Large intestine (tissue), 3 donors: Measurements from ENCODE around the gene CD55. TPM values are rescaled to one million over a fixed set of nuclear protein-coding genes. Genes with fewer than 3 reads are reported as not detected.

ENCODE experiments used
- DNase-seq, 2 donors: peaks; one replicate each; pipeline versions ENCODE4 v3.0.0 to v3.0.0-alpha.2; 2013
- H3K27ac ChIP-seq: one replicate; pipeline ENCODE4 v1.5.1; 2013; ENCODE audit warnings: low read length
- H3K27me3 ChIP-seq: 2 replicates; pipeline ENCODE4 v1.6.1; 2013; ENCODE audit warnings: low read length; ENCODE audit not compliant: control insufficient read depth, insufficient read depth
- H3K36me3 ChIP-seq: 2 replicates; pipeline ENCODE4 v1.6.1; 2013; ENCODE audit warnings: low read length; ENCODE audit not compliant: control insufficient read depth, insufficient read depth
- H3K4me1 ChIP-seq: one replicate; pipeline ENCODE4 v1.6.1; 2013; ENCODE audit warnings: low read length; ENCODE audit not compliant: control insufficient read depth, insufficient read depth
- H3K4me3 ChIP-seq: one replicate; pipeline ENCODE4 v1.5.1; 2013; ENCODE audit warnings: low read length
- H3K9me3 ChIP-seq: one replicate; pipeline ENCODE4 v1.6.1; 2013; ENCODE audit warnings: mild to moderate bottlenecking, low read depth, low read length, moderate library complexity; ENCODE audit not compliant: control insufficient read depth
- WGBS: methylation state at CpG from one replicate; pipeline ENCODE4 v1.1.5; 2013; ENCODE audit warnings: low lambda C conversion rate; ENCODE audit not compliant: insufficient coverage; 5-methylcytosine and 5-hydroxymethylcytosine counted together
- polyA plus RNA-seq: library from polyadenylated mRNA; unstranded; fragments of 120-200 nt; gene quantifications from one replicate; pipeline ENCODE4 v1.2.1, GENCODE V29; 2013

The CD55 gene
- polyA plus RNA-seq, 1 donor, result 24.1 TPM

DNA sequence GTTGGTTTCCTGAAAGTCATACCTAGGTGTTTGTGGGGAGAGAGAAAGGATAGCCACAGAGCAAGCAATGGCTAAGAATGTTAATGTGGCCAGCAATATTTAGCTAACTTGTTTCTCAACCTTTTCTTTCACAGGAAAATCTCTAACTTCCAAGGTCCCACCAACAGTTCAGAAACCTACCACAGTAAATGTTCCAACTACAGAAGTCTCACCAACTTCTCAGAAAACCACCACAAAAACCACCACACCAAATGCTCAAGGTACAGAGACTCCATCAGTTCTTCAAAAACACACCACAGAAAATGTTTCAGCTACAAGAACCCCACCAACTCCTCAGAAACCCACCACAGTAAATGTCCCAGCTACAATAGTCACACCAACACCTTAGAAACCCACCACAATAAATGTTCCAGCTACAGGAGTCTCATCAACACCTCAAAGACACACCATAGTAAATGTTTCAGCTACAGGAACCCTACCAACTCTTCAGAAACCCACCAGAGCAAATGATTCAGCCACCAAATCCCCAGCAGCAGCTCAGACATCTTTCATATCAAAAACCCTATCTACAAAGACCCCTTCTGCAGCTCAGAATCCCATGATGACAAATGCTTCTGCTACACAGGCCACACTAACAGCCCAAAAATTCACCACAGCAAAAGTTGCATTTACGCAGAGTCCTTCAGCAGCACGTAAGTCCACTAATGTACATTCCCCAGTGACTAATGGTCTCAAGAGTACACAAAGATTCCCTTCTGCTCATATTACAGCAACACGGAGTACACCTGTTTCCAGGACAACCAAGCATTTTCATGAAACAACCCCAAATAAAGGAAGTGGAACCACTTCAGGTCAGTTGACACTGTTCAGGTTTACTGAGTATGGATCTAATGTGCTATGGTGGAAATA is 15.3 kb downstream of the CD55 start:
- no CpG with 5 or more reads among the region's 3 CpGs for WGBS
- H3K4me1 ChIP-seq, result no peaks in the 10 kb centered on the region
- no peak for DNase-seq

DNA sequence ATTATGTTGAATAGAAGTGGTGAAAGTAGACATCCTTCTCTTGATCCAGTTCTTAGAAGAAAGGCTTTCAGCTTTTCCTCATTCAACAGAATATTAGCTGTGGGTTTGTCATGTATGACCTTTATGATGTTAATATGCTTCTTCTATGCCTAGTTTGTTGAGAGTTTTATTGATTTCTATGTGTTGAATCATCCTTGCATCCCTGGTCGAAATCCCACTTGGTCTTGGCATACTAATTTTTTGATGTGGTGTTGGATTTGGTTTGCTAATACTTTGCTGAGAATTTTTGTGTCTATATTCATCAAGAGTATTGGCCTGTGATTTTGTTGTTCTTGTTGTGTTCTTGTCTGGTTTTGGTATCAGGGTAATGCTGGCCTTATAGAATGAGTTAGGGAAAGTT is 20.9 kb downstream of the CD55 start:
- no CpG with 5 or more reads among the region's 1 CpG for WGBS

More for the DNA sequence above, 15.3 kb downstream of the CD55 start:
- H3K27me3 ChIP-seq, result no peaks in the 10 kb centered on the region
- H3K4me3 ChIP-seq, result no peak overlapping the region
- no peaks in the 10 kb centered on the region for H3K9me3 ChIP-seq
- H3K27ac ChIP-seq, result no peak overlapping the region
- H3K36me3 ChIP-seq, result peaks cover 19% of the 10 kb centered on the region

DNA sequence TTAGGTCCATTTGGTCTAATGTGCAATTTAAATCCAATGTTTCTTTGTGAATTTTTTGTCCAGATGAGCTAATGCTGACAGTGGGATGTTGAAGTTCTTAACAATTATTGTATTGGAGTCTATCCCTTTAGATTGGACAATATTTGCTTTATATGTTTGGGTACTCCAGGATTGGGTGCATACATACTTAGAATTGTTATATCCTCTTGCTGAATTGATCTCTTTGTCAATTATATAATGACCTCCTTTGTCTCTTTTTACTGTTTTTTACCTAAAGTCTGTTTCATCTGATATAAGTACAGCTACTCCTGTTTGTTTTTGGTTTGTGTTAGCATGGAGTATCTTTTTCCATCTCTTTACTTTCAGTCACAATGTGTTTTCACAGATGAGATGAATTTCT is 22.2 kb downstream of the CD55 start:
- no peak overlapping the region for H3K27ac ChIP-seq
- H3K27me3 ChIP-seq, result no peaks in the 10 kb centered on the region
- no peaks in the 10 kb centered on the region for H3K9me3 ChIP-seq
- no peak overlapping the region for H3K4me3 ChIP-seq
- no peak for DNase-seq
- H3K36me3 ChIP-seq, result peaks cover 4% of the 10 kb centered on the region
- no peaks in the 10 kb centered on the region for H3K4me1 ChIP-seq

More for the DNA sequence above, 20.9 kb downstream of the CD55 start:
- no peak for DNase-seq
- H3K27ac ChIP-seq, result no peak overlapping the region
- H3K4me3 ChIP-seq, result no peak overlapping the region
- H3K4me1 ChIP-seq, result no peaks in the 10 kb centered on the region
- H3K27me3 ChIP-seq, result no peaks in the 10 kb centered on the region
- peaks cover 6% of the 10 kb centered on the region for H3K36me3 ChIP-seq
- H3K9me3 ChIP-seq, result no peaks in the 10 kb centered on the region

- no peaks in the 10 kb centered on the region for H3K9me3 ChIP-seq
- peaks cover 3% of the 10 kb centered on the region for H3K36me3 ChIP-seq
- no peaks in the 10 kb centered on the region for H3K27me3 ChIP-seq
- no peak for DNase-seq
- no peak overlapping the region for H3K27ac ChIP-seq
- no peak overlapping the region for H3K4me3 ChIP-seq
- H3K4me1 ChIP-seq, result no peaks in the 10 kb centered on the region
- WGBS, result no CpG with 5 or more reads among the region's 2 CpGs
Measured at GRCh38 chr1:207344221-207344620, 22.7 kb downstream of the CD55 start.

DNA sequence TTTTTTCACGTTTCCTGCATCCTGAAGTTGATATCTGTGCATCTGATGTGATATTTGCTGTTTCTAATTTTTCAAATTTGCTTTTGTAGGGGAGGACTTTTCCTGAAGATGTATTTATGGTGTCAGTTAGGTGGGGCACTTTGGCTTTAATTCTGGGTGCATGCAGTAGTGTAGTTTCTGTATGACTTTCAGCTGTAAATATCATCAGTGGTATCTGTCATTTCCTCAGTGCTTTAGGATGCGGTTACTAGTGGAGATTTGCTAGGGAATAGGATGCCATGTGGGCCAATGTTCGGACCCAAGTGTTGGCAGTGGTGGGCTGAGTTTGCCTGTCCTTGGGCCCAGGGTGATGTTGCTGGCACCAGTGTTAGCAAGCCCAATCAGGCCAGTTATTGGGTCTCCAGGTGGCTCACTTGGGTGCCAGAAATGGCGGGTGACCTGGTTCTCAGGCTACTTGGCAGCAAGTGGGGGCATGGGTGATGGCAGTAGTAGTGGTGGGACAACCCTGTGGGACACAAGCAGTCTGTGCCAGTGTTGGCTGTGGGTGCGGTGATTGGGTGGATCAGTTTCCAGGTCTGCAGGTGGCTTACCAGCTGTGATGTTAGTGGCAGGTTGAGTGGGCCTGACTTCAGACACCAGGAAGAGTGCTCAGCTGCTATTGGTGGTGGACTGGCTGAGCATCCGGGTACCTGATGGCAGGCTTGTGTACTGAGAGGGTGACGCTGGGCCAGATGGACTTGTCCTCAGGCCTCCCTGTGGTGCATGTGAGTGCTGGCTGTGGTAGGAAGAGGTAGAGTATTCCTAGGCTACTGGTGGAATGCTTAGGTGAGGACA is 24.4 kb downstream of the CD55 start:
- H3K36me3 ChIP-seq, result peaks cover 3% of the 10 kb centered on the region

GRCh38 chr1:207346513-207346912 is 25.0 kb downstream of the CD55 start:
- H3K4me3 ChIP-seq, result no peak overlapping the region
- no peak for DNase-seq
- no peaks in the 10 kb centered on the region for H3K9me3 ChIP-seq
- H3K27me3 ChIP-seq, result no peaks in the 10 kb centered on the region
- H3K36me3 ChIP-seq, result peaks cover 3% of the 10 kb centered on the region
- no peak overlapping the region for H3K27ac ChIP-seq
- no peaks in the 10 kb centered on the region for H3K4me1 ChIP-seq
- WGBS, result no CpG with 5 or more reads among the region's 3 CpGs

More for the DNA sequence above, 24.4 kb downstream of the CD55 start:
- Histone ChIP-seq H3K27ac (no peak overlapping the region), H3K4me1 (no peaks in the 10 kb centered on the region), H3K27me3 (no peaks in the 10 kb centered on the region), H3K4me3 (no peak overlapping the region), H3K9me3 (no peaks in the 10 kb centered on the region)
- no peak for DNase-seq
- WGBS, result 83% methylated on average over 1 of the region's 7 CpGs

- Histone ChIP-seq H3K27ac (no peak overlapping the region), H3K4me1 (no peaks in the 10 kb centered on the region), H3K36me3 (peaks cover 3% of the 10 kb centered on the region), H3K9me3 (no peaks in the 10 kb centered on the region), H3K4me3 (no peak overlapping the region), H3K27me3 (no peaks in the 10 kb centered on the region)
- WGBS, result no CpG with 5 or more reads among the region's 2 CpGs
- no peak for DNase-seq
Measured at GRCh38 chr1:207349979-207350378, 28.5 kb downstream of the CD55 start.

DNA sequence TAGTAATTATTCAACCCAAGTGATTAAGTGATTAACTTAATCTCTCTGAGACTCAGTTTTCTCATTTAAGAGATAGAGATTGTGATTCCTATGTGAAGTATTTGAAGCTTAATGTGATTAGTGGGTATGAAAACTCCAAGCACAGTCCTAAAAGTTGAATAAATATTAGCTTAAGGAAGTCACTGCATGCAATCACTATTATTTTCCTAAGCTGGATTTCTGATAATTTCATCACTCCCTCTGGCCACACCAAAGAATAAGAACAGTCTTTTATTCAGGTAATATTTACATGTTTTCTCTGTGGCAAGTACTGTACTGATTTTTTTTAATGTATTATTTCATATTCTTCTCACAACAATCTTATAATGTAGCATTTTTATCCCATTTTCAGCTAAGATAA is 31.1 kb downstream of the CD55 start:
- H3K27me3 ChIP-seq, result no peaks in the 10 kb centered on the region
- DNase-seq, result no peak
- no peaks in the 10 kb centered on the region for H3K4me1 ChIP-seq
- H3K4me3 ChIP-seq, result no peak overlapping the region
- H3K9me3 ChIP-seq, result no peaks in the 10 kb centered on the region
- H3K27ac ChIP-seq, result no peak overlapping the region
- H3K36me3 ChIP-seq, result no peaks in the 10 kb centered on the region

GRCh38 chr1:207355060-207355459 is 33.6 kb downstream of the CD55 start:
- H3K4me1 ChIP-seq, result no peaks in the 10 kb centered on the region
- H3K9me3 ChIP-seq, result no peaks in the 10 kb centered on the region
- no peak for DNase-seq
- H3K36me3 ChIP-seq, result no peaks in the 10 kb centered on the region
- H3K27ac ChIP-seq, result no peak overlapping the region
- no peak overlapping the region for H3K4me3 ChIP-seq
- WGBS, result no CpG with 5 or more reads among the region's 1 CpG
- no peaks in the 10 kb centered on the region for H3K27me3 ChIP-seq

- DNase-seq, result no peak
- H3K36me3 ChIP-seq, result no peaks in the 10 kb centered on the region
- no peak overlapping the region for H3K4me3 ChIP-seq
- no peaks in the 10 kb centered on the region for H3K27me3 ChIP-seq
- H3K9me3 ChIP-seq, result no peaks in the 10 kb centered on the region
- H3K4me1 ChIP-seq, result no peaks in the 10 kb centered on the region
- H3K27ac ChIP-seq, result no peak overlapping the region
- 81% methylated on average over 3 of the region's 3 CpGs for WGBS
Measured at GRCh38 chr1:207355513-207356295, 34.2 kb downstream of the CD55 start.
